ENCODE measurements around the gene TOPBP1.

DNA sequence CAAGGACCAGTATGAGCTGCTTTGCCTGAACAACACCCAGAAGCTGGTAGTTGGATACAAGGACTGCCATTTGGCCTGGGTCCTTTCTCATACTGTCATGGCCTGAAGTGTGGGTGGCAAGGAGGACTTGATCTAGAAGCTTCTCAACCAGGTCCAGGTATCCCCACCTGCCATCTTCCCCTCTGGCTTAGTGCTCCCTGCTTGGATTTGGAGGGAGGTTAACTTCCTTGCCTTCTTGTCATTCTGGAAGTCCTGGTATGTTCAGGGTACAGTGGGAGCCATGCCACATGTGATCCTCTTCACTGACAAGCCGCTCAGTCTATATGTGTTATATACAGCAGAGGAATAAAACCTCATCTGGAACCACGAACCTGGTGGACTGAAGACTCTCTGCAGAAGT, 37.7 kb upstream of the TOPBP1 start:
- TF ChIP-seq, protein P1, sequence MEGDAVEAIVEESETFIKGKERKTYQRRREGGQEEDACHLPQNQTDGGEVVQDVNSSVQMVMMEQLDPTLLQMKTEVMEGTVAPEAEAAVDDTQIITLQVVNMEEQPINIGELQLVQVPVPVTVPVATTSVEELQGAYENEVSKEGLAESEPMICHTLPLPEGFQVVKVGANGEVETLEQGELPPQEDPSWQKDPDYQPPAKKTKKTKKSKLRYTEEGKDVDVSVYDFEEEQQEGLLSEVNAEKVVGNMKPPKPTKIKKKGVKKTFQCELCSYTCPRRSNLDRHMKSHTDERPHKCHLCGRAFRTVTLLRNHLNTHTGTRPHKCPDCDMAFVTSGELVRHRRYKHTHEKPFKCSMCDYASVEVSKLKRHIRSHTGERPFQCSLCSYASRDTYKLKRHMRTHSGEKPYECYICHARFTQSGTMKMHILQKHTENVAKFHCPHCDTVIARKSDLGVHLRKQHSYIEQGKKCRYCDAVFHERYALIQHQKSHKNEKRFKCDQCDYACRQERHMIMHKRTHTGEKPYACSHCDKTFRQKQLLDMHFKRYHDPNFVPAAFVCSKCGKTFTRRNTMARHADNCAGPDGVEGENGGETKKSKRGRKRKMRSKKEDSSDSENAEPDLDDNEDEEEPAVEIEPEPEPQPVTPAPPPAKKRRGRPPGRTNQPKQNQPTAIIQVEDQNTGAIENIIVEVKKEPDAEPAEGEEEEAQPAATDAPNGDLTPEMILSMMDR (IDR thresholded peaks at IDR 0.05), result no peak
- no peak for TF ChIP-seq POLR2A (IDR thresholded peaks at IDR 0.05)
- no peak for TF ChIP-seq POLR2AphosphoS5 (IDR thresholded peaks at IDR 0.05)
- TF ChIP-seq EP300 (IDR thresholded peaks at IDR 0.05), result no peak
